ENCODE data around the gene ARHGEF2. TPM values are rescaled to one million over a fixed set of nuclear protein-coding genes. Genes with fewer than 3 reads are reported as not detected.

ARHGEF2 gene
- total and polyA plus RNA-seq, 2 donors (not counting 1 experiment from before 2014, with no cell fraction given): 241 to 245 TPM

GRCh38 chr1:155913969-155914757 is 64.2 kb downstream of the ARHGEF2 start:
- no peaks in the 10 kb centered on the region for H3K9me3 ChIP-seq (ENCODE audit: control extremely low read depth in 1 of 3, control insufficient read depth in 2 of 3, insufficient read depth in 1 of 3, low read length in 2 of 3)
- TF ChIP-seq CTCF (IDR thresholded peaks at IDR 0.05) (no peak), EZH2 (IDR thresholded peaks at IDR 0.05; ENCODE audit: borderline replicate concordance, insufficient read depth, low read depth, low read length, poor library complexity, severe bottlenecking) (no peak)
- H2AFZ ChIP-seq (ENCODE audit: insufficient read depth, low read depth, low read length, poor library complexity, severe bottlenecking): no peak overlapping the region
- no peaks in the 10 kb centered on the region for H4K20me1 ChIP-seq (ENCODE audit: control insufficient read depth, insufficient read depth, low read length, poor library complexity, severe bottlenecking)
- no peaks in the 10 kb centered on the region for H3K27me3 Mint-ChIP-seq
- H3K27ac ChIP-seq (ENCODE audit: low read length in 2 of 2): no peak overlapping the region
- H3K27me3 ChIP-seq (replicated peaks in 1 of 4; ENCODE audit: control extremely low read depth in 1 of 4, control insufficient read depth in 3 of 4, insufficient read depth in 4 of 4, low read length in 3 of 4): no peaks in the 10 kb centered on the region
- no peak overlapping the region for H3K4me3 Mint-ChIP-seq
- DNase-seq: no peak
- ChIA-PET POLR2A (interaction anchor here (0.7 kb wide), 1 partner anchor 65 kb away, joined by 3 read pairs; no protein-coding TSS in a partner anchor), CTCF (interaction anchor here (1.0 kb wide), 1 partner anchor 19 kb away, joined by 3 read pairs; no protein-coding TSS in a partner anchor)
- peaks cover 23% of the 10 kb centered on the region for H3K4me1 Mint-ChIP-seq
- no peaks in the 10 kb centered on the region for H3K9me3 Mint-ChIP-seq (ENCODE audit: insufficient read depth)
- no CpG with 5 or more reads among the region's 6 CpGs for WGBS (ENCODE audit: insufficient coverage)
- no peak overlapping the region for H3K27ac Mint-ChIP-seq
- H3K4me3 ChIP-seq (ENCODE audit: control extremely low read depth in 1 of 5, extremely low read depth in 1 of 5, insufficient read depth in 1 of 5, low read depth in 2 of 5, low read length in 4 of 5): no peak overlapping the region
- intact Hi-C loops (cut with micrococcal nuclease): no loop called here
- ATAC-seq (ENCODE audit: low read depth): no peak
- H3K36me3 ChIP-seq (replicated peaks in 1 of 2; ENCODE audit: control extremely low read depth in 1 of 2, control insufficient read depth in 1 of 2, extremely low read depth in 1 of 2, insufficient read depth in 2 of 2, low read length in 1 of 2): peaks cover 29 to 59% of the 10 kb centered on the region in 2 experiments
- H3K4me1 ChIP-seq (ENCODE audit: control insufficient read depth in 2 of 2, insufficient read depth in 2 of 2, low read length in 2 of 2): peaks cover 14 to 16% of the 10 kb centered on the region in 2 donors
- no peak overlapping the region for H3K4me2 ChIP-seq (replicated peaks; ENCODE audit: low read depth, low read length, poor library complexity, severe bottlenecking)
- peaks cover 22% of the 10 kb centered on the region for H3K79me2 ChIP-seq (ENCODE audit: control insufficient read depth, insufficient read depth, low read length)
- H3K9ac ChIP-seq (ENCODE audit: low read length): no peak overlapping the region

- no peak for DNase-seq
Observed at GRCh38 chr1:155912056-155912536, 66.3 kb downstream of the ARHGEF2 start.

More at GRCh38 chr1:155912056-155912536, 66.3 kb downstream of the ARHGEF2 start:
- Histone ChIP-seq H3K4me1 (ENCODE audit: control insufficient read depth in 2 of 2, insufficient read depth in 2 of 2, low read length in 2 of 2) (peaks cover 14 to 16% of the 10 kb centered on the region in 2 donors), H3K27me3 (replicated peaks in 1 of 4; ENCODE audit: control extremely low read depth in 1 of 4, control insufficient read depth in 3 of 4, insufficient read depth in 4 of 4, low read length in 3 of 4) (no peaks in the 10 kb centered on the region), H3K9ac (ENCODE audit: low read length) (no peak overlapping the region), H3K4me3 (ENCODE audit: control extremely low read depth in 1 of 5, extremely low read depth in 1 of 5, insufficient read depth in 1 of 5, low read depth in 2 of 5, low read length in 4 of 5) (peak overlapping the region in 1 of 5 experiments; percentile 71), H3K4me2 (replicated peaks; ENCODE audit: low read depth, low read length, poor library complexity, severe bottlenecking) (no peak overlapping the region), H2AFZ (ENCODE audit: insufficient read depth, low read depth, low read length, poor library complexity, severe bottlenecking) (no peak overlapping the region), H3K79me2 (ENCODE audit: control insufficient read depth, insufficient read depth, low read length) (peaks cover 28% of the 10 kb centered on the region), H3K27ac (ENCODE audit: low read length in 2 of 2) (peak overlapping the region in 1 of 2 donors; percentile 79), H4K20me1 (ENCODE audit: control insufficient read depth, insufficient read depth, low read length, poor library complexity, severe bottlenecking) (no peaks in the 10 kb centered on the region), H3K36me3 (replicated peaks in 1 of 2; ENCODE audit: control extremely low read depth in 1 of 2, control insufficient read depth in 1 of 2, extremely low read depth in 1 of 2, insufficient read depth in 2 of 2, low read length in 1 of 2) (peaks cover 23 to 55% of the 10 kb centered on the region in 2 experiments), H3K9me3 (ENCODE audit: control extremely low read depth in 1 of 3, control insufficient read depth in 2 of 3, insufficient read depth in 1 of 3, low read length in 2 of 3) (no peaks in the 10 kb centered on the region)
- 91% methylated on average over 7 of the region's 11 CpGs for WGBS (ENCODE audit: insufficient coverage)
- TF ChIP-seq EZH2 (IDR thresholded peaks at IDR 0.05; ENCODE audit: borderline replicate concordance, insufficient read depth, low read depth, low read length, poor library complexity, severe bottlenecking): no peak
- no peak for TF ChIP-seq CTCF (IDR thresholded peaks at IDR 0.05)
- Mint-ChIP-seq H3K4me3 (peak overlapping the region; percentile 96), H3K9me3 (ENCODE audit: insufficient read depth) (no peaks in the 10 kb centered on the region), H3K4me1 (peaks cover 23% of the 10 kb centered on the region), H3K27me3 (no peaks in the 10 kb centered on the region), H3K27ac (peak overlapping the region; percentile 97)
- ChIA-PET CTCF (no interaction called here), POLR2A (no interaction called here)
- intact Hi-C loops (cut with micrococcal nuclease): no loop called here
- ATAC-seq (ENCODE audit: low read depth): no peak
